HG03159 (cell line): ENCODE results near the gene ADIPOR2.
"Not testable (repeated sequence)": the region's sequence is repeated elsewhere in the genome, so short reads cannot be mapped to it uniquely, and the experiment has no call there.

ENCODE experiments used
- ATAC-seq: cut with Tn5 transposase; IDR thresholded peaks from one replicate; pipeline ENCODE4 v1.9.1; 2021; ENCODE audit warnings: mild to moderate bottlenecking, moderate library complexity; ENCODE audit not compliant: unreplicated experiment

The ADIPOR2 gene

DNA sequence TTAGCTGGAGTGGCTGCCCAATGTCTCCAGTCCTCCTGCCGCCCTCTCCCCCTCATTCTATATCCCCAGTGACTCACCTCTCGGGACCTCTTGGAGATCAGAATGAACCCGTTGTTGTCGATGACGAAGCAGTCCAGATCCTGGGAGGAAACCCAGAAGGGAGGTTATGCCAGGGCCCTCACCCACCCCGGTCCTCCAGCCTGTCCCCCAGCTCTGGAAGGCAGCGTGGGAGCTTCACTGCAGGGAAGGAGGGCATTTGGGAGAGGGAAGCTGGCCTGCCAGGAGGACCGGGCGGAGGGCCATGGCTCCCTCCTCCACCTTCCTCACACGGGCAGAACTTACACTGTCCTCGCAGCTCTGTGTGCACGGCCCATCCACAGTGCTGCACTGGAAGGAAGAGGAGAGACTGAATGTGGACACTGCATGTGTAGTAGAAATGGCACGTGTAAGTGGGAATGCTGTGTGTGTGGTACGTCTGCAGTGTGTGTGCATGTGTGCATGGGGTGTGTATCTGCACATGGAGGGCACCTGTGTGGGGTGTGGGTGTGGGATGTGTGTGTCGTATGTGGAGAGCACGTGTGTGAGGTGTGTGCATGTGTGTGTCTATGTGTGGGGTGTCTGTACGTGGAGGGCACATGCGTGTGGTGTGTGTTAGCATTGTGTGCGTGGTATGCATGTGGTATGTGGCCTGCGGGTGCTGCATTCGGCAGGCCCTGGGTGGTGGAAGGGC is 119.5 kb downstream of the ADIPOR2 start:
- ATAC-seq, result no peak

GRCh38 chr12:1810931-1811280 is 120.0 kb downstream of the ADIPOR2 start:
- ATAC-seq, result no peak

GRCh38 chr12:1811281-1811947 is 120.5 kb downstream of the ADIPOR2 start:
- ATAC-seq, result no peak

GRCh38 chr12:1811948-1812291 is 121.0 kb downstream of the ADIPOR2 start:
- no peak for ATAC-seq

- ATAC-seq, result no peak
Measured at GRCh38 chr12:1812650-1813302, 121.9 kb downstream of the ADIPOR2 start.

DNA sequence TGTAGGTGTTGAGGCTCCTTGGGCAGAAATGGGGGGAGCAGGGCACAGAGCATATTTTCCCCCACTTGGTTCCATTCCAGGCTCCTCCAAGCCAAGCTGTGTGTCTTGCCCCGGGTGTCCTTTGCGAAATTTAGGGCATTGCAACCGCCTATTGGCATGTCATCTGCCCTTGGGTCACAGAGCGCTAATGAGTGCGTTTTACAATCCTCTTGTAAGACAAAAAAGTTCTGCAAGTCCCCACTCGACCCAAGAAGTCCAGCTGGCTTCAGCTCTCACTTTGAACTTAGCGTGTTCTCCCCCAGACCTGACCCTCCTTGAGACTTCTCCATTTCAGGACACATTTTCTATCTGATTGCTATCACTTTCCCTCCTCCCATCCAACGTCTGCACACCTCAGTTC is 123.4 kb downstream of the ADIPOR2 start:
- no peak for ATAC-seq

- no peak for ATAC-seq
Measured at GRCh38 chr12:1815108-1815507, 124.2 kb downstream of the ADIPOR2 start.

DNA sequence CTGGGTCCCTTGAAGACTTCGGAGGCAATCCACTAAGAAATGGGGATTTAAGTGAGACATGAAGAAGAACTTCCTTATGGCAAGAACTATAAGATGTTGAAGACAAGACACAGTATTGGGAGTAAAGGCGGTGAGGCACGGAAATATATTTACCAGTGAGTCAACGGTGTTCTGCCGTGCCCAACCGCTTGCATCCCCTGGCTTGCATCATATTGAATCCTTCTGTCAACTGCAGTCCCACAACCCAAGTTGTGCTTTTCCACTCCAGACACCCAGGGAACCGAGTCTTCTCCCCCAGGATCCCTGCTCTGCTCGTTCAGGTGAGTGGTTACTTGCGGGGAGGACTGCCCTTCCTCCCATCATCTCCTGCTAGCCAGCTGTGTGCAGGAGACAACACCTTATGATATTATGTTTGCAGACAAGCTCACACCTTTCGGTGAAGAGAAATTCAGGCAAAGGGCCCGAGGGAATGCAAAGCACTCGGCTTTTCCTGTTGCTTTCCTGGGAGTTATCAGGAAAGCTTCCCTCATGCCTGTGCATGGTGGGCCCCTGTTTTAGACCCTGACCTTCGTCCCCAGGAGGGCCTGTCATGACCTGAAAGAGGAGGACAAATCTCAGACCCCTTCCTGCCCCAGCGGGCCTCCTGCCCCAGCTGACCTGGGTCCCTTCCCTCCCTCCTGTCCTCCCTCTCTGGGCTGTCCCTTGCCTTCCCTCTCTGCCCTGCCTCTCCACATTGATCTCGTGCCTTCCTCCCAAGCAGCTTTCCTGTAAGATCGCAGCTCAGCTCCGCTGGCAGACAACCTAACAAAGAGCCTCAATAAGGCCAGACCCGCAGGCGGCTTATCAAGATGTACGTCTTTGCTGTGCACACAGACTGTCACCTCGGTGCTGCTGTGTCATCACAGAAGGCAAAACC is 125.2 kb downstream of the ADIPOR2 start:
- ATAC-seq, result no peak

GRCh38 chr12:1816730-1817348 is 126.0 kb downstream of the ADIPOR2 start:
- no peak for ATAC-seq

DNA sequence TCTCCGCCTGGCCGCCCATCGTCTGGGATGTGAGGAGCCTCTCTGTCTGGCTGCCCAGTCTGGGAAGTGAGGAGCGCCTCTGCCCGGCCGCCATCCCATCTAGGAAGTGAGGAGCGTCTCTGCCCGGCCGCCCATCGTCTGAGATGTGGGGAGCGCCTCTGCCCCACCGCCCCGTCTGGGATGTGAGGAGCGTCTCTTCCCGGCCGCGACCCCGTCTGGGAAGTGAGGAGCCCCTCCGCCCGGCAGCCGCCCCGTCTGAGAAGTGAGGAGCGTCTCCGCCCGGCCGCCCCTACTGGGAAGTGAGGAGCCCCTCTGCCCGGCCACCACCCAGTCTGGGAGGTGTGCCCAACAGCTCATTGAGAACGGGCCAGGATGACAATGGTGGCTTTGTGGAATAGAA is 127.1 kb downstream of the ADIPOR2 start:
- not testable (repeated sequence) for ATAC-seq

DNA sequence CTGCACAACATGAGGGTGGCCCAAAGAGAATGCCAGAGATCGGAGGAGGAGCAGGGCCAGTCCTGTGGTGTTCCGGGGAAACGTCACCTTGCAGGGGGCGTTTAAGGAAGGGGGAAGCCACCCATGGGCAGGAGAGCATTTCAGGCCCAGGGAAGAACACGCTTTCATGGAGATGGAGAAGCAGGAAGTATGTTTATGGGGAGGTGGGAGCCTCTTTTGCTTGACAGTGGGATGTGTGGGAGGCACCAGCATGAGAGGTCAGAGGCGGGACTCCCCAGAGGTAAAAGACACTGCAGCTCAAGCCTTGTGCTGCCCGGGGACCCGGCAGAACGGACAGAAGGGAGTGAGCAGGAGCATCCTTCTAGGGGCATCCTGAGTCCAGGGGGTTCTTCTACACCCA is 128.2 kb downstream of the ADIPOR2 start:
- no peak for ATAC-seq

- no peak for ATAC-seq
Measured at GRCh38 chr12:1819571-1819970, 128.7 kb downstream of the ADIPOR2 start.

DNA sequence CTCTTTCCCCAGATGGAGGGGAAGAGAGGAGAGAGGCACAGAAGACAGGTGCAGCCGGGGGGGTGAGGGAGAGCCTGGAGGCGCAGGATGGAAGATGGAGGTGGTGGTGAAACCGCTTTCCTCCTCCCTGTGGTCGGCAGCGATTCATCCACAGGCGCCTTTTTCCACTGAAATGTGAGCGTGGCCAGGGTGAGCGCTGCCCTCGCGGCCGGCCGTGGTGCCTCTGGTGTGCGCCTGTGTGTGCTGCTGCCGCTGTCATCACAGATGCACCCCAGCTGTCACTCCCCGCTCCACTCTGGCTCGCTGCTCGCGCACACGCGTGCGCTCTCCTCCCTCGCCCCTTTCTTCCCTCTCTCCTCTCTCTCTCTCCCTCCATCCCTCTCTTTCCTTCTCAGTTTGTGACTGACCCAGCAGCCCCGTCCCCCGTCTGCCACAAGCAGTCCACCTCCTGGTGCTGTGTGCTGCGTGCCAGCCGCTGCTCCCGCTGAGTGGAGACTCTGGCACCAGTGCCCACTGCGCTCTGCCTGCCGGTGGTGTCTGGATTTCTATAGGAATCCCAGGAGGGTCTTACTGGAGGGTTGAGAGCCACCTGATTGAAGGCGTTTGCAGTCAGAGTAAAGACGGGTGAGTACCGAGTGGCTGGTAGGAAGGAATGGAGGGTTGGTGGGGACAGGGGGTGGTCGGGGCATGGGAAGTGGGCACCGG is 129.5 kb downstream of the ADIPOR2 start, which contains the start of gene LRTM2:
TSS of gene LRTM2 (plus strand) at position 375 of the 705 bp plus-strand sequence. CDS start 7,584 bp downstream, outside the sequence.
- ATAC-seq, result no peak

DNA sequence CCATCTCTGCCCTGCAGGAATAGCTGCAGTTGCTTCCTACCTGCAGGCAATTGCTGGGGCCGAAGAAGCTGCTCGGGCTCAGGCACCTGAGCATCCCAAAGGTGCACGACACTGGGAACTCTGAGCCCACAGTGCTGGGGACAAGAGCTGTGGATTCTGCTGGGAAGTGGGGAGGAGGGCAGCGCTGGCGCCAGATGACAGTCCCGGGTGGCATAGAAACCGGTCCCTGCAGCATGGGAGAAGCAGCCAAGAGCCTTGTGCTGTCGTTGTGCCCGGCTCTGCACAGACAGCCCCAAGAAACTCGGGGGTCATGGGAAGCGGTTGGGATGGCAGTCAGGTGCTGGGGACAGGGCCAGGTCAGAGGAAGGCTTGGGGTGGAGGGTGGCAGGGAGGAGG is 130.0 kb downstream of the ADIPOR2 start:
- no peak for ATAC-seq

DNA sequence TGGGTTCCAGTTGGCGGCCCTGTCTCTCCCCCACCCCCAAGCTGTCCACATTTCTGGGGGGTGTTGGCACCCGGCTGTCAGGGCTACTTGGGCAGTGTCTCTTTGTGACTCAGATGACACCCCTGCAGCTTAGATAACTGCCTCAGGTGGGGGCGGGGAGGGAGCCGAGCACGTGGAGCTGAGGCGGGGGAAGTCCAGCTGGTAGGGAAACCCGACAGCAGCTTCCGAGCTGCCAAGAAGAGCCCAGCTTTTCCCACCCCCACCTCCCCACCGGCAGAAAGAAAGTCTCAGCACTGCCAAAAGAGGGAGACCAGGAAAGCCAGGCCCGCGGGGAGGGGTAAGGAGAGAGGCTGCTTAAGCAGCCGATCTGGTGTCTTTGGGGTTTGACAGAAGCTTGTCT is 130.9 kb downstream of the ADIPOR2 start:
- no peak for ATAC-seq

- ATAC-seq, result no peak
Measured at GRCh38 chr12:1822699-1823098, 131.8 kb downstream of the ADIPOR2 start.

- no peak for ATAC-seq
Measured at GRCh38 chr12:1823237-1823636, 132.4 kb downstream of the ADIPOR2 start.

DNA sequence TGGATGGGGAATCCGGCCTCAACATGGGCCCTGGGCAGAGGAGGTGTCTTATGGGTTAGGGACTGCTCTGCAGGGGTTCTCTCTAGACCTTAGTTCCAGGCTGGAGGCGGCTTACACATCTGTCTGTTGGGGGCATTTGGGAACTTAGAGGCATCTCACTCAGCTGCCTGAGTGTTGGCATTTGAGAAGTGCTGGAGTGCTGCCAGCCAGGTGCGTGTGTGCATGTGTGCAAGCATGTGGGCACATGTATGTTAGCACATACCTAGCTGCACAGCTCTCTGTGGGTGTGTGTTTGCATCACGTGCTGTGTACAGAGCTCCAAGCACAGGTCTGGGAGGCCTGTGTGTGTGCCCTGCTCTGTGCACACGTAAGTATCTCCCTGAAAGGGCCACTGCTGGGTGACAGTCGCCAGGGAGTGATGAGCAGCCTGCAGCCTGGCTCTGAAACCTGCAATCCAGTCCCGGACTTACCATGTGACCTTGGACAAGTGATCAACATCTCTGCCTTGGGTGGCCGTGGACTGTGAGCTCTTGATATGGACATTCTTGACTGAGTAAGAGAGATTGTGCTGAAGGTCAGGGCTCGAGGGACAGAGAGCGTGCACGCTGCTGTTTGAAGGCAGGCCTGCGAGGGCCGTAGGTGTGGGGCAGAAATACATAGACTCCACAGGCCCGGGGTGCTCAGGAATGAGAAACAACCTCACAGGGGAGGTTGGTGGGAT is 134.7 kb downstream of the ADIPOR2 start:
- no peak for ATAC-seq

DNA sequence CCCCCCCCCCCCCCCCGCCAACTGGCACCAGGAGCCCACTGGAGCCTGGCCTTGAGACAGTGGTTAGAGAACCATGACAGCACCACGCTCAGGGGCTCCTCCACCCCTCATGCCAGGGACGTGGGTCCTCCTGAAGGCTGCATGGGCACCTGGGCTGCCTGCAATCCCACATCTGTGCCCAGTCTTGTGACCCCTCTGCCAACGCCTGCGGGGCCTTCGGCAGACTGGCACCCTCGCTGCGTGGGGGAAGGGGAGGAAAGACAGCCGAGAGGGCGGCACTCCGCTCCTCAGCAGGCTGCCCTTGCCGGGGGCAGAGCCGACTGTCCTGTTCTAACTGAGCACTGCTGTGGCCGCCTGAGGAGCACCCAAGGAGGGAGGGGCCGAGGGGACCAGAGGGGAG is 135.5 kb downstream of the ADIPOR2 start:
- ATAC-seq, result no peak
